Lower leg skin (tissue), 4 donors: Measurements from ENCODE around the gene MTF2. TPM values are rescaled to one million over a fixed set of nuclear protein-coding genes. Genes with fewer than 3 reads are reported as not detected.

Experiments
- DNase-seq, 2 donors: peaks; one replicate each; pipeline ENCODE4 v3.0.0-alpha.2; 2019; ENCODE audit warnings: low spot score in 2 of 2
- H3K4me3 ChIP-seq: fragments of 200-600 bp; sonication (generic); 2 replicates; pipeline ENCODE4 v1.5.1; 2017; ENCODE audit warnings: mild to moderate bottlenecking, low read depth; ENCODE audit not compliant: poor library complexity, severe bottlenecking
- CTCF ChIP-seq, 3 donors: fragments of 450-650 bp; IDR thresholded peaks; one replicate each; pipeline ENCODE4 v1.5.1; 2016; ENCODE audit warnings: antibody characterized with exemption in 3 of 3, mild to moderate bottlenecking in 3 of 3, moderate library complexity in 2 of 3
- POLR2A ChIP-seq, 2 donors: fragments of 450-650 bp; IDR thresholded peaks; one replicate each; pipeline ENCODE4 v1.6.1; 2016 to 2017; ENCODE audit warnings: antibody characterized with exemption in 2 of 2, mild to moderate bottlenecking in 1 of 2, moderate library complexity in 1 of 2
- WGBS, 2 donors: methylation state at CpG; one replicate each; pipeline ENCODE4 v1.1.5; 2018; 5-methylcytosine and 5-hydroxymethylcytosine counted together
- intact Hi-C: fragments of 100-400 bp; cut with DNase I; formaldehyde crosslinking; loops from one replicate; pipeline ENCODE4 v1.15.0; 2023; ENCODE audit warnings: low total_unique reads
- total RNA-seq, 4 donors: library from RNA; depleted of rRNA; stranded (reverse); fragments of >200 nt; gene quantifications; one replicate each; pipeline ENCODE4 v1.1.0, GENCODE V29; 2016

The MTF2 gene
- total RNA-seq, 4 donors from 2014 or later, result 10.2 to 21.8 (median 16.0) TPM

GRCh38 chr1:93111561-93111960, 32.5 kb downstream of the MTF2 start:
- TF ChIP-seq POLR2A (IDR thresholded peaks at IDR 0.05) (no peak), CTCF (IDR thresholded peaks at IDR 0.05) (no peak)
- DNase-seq, result no peak
- intact Hi-C loops, result no loop called here
- H3K4me3 ChIP-seq, result no peak overlapping the region

- DNase-seq, result no peak
- intact Hi-C loops, result no loop called here
- TF ChIP-seq POLR2A (IDR thresholded peaks at IDR 0.05) (no peak), CTCF (IDR thresholded peaks at IDR 0.05) (no peak)
- no peak overlapping the region for H3K4me3 ChIP-seq
- WGBS, 2 donors, result 91 to 97% methylated on average over 3 of the region's 3 CpGs
These were observed 34.0 kb downstream of the MTF2 start for GRCh38 chr1:93113127-93113526.

- intact Hi-C loops, result no loop called here
- DNase-seq, result no peak
- WGBS, 2 donors, result 97 to 98% methylated on average over 2 of the region's 2 CpGs
- no peak overlapping the region for H3K4me3 ChIP-seq
- TF ChIP-seq CTCF (IDR thresholded peaks at IDR 0.05) (no peak), POLR2A (IDR thresholded peaks at IDR 0.05) (no peak)
These were observed 35.3 kb downstream of the MTF2 start for GRCh38 chr1:93114391-93114790.

- intact Hi-C loops, result no loop called here
- TF ChIP-seq POLR2A (IDR thresholded peaks at IDR 0.05) (no peak), CTCF (IDR thresholded peaks at IDR 0.05) (no peak)
- DNase-seq, result no peak
- H3K4me3 ChIP-seq, result no peak overlapping the region
These were observed 41.5 kb downstream of the MTF2 start for GRCh38 chr1:93120614-93121013.

- no peak for DNase-seq
- no peak overlapping the region for H3K4me3 ChIP-seq
- TF ChIP-seq CTCF (IDR thresholded peaks at IDR 0.05) (no peak), POLR2A (IDR thresholded peaks at IDR 0.05) (no peak)
- intact Hi-C loops, result no loop called here
- WGBS, 2 donors, result 95 to 97% methylated on average over 4 of the region's 4 CpGs
These were observed 44.2 kb downstream of the MTF2 start for GRCh38 chr1:93123201-93123783.
